ENCODE data around the gene COL1A1.

Gene COL1A1

DNA sequence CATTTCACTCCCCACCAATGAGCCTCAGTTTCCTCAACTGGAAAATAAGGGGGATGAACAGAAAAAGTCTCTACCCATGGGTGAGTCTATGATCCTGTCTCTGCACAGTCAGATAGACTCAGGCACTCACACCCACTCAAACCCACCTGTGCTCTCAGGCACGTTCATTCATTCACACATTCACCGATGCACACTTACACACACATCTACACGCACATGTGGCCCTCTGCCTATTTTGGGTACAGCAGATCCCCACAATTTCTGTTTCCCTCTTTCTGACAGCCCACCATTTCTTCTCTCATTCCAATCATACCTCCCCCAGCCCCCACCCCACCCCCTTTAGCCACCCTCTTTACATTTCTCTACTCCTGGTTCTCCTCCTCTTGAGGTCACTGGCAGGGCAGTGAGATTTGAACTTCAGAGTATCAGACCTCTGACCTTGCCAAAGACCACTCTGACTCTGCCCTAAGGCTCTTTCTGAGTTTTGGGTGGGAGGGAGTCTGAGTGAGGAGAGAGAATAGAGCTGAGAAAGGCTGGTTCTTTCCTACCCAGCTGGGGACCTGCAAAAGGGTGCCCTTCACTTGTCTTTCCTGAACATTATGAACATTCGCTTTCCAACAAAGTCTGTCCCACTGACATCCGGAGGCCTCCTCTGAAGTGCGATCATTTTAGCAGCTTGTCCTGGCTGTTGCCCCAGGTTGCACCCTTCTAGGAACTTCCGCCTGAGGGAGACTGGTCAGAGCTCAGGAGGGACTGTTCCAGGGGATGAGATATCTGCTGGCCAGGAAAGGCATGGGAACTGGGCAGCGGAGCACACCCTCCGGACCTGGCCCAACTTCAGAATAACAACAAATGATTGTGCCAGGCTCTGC lies 10.1 kb upstream of the COL1A1 start:
- no peak overlapping the region for H3K4me3 ChIP-seq

DNA sequence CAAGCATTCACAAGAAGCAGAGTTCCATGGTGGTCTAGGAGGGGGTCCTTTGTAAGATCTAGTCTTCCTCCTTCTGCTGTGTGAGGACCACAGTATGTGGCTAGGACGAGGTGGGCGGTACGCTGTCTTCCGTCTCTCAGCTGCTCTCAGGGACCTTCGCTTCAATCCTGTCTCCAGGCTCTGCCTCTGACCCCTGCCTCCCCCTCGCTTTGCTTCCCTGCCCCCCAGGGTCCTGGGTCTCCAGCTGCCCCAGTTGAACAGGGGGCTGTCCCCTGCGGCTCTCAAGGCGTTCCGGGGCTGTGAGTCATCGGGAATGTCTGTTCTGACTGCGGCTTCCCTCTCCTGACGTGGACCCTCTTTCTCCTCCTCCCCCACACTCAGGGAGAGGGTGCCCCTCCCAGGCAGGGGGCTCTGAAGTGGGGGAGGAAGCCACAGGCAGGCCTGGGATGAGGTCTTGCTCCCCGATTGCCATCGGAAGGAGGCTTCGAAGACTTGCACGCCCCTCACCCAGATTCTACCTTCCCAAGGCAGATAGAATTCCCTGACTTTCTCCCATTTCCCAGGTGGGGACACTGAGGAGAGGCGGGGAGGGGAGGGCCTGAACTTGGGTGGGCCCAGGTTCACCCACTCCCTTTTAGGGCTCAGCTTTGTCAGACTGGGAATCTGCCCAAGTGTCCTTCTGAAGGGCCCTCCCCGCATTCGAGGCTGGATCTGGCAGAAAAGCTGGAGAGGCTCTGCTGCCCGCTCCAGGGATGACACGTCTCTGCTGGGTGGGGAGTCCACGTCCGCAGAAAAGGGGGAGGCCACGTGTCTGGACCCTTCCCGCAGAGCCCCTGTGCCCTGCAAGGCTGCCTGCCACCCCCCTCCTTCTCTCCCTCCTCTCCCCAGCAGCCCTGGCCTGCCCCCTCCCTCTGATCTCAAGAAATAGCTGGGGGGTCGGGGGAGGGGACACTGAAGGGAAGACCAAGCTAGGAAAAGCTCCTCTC lies 9.1 kb upstream of the COL1A1 start:
- no peaks in the 10 kb centered on the region for H3K36me3 ChIP-seq (ENCODE audit: insufficient read depth, low read length)
- no peak for DNase-seq (ENCODE audit: low read depth, low spot score)
- no peaks in the 10 kb centered on the region for H3K9me3 ChIP-seq (ENCODE audit: low read depth, low read length)
- H3K9ac ChIP-seq (ENCODE audit: insufficient read length), result no peak overlapping the region
- TF ChIP-seq EZH2 (IDR thresholded peaks at IDR 0.05), result no peak
- TF ChIP-seq FOXP2 (optimal IDR thresholded peaks at IDR 0.05; ENCODE audit: control extremely low read depth, extremely low read length, insufficient read depth), result no peak
- no peak for TF ChIP-seq POLR2AphosphoS5 (IDR thresholded peaks at IDR 0.05; ENCODE audit: borderline replicate concordance, low read depth, low read length)
- H3K4me3 ChIP-seq, result no peak overlapping the region
- H3K27ac ChIP-seq, result no peak overlapping the region

More for the DNA sequence above, 10.1 kb upstream of the COL1A1 start:
- Histone ChIP-seq H3K9me3 (ENCODE audit: low read depth, low read length) (no peaks in the 10 kb centered on the region), H3K27ac (no peak overlapping the region), H3K36me3 (ENCODE audit: insufficient read depth, low read length) (no peaks in the 10 kb centered on the region), H3K9ac (ENCODE audit: insufficient read length) (no peak overlapping the region)
- no peak for TF ChIP-seq EZH2 (IDR thresholded peaks at IDR 0.05)
- TF ChIP-seq POLR2AphosphoS5 (IDR thresholded peaks at IDR 0.05; ENCODE audit: borderline replicate concordance, low read depth, low read length), result no peak
- TF ChIP-seq FOXP2 (optimal IDR thresholded peaks at IDR 0.05; ENCODE audit: control extremely low read depth, extremely low read length, insufficient read depth), result no peak
- DNase-seq (ENCODE audit: low read depth, low spot score), result no peak

DNA sequence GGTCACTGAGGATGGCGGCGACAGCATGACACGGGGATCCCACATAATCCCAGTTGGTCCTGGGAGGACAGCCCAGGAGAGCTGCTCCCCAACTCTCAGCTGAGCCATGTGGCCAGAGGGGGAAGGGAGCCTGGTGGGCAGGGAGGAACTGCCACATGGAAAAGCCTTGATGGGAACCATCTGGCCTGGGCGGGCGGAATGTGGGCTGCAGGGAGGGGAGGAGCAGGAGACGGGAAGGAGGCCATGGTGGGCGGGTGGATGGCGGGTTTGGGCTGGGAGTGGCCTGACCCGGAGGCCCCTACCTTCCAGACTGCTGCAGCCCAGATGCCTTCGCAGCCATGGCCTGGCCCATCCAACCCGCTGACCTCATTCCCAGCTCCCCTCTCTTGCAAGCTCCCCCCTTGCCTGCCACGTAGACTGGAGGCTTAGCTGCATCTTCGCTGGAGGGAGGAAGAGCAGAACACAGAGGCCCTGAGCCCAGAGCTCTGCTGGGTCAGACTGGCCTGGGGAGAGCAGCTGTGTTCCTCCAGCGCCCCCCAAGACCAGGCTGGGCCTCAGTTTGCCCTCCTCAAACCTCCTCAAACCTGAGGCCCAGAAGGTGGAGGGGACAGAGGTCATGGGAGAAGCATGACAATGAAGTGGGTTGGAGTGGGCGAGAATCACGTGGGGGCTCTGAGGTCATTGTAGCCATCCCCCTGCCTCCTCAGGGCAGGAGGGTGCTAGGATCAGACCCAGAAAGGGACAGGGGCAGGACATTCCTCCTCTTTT lies 8.2 kb upstream of the COL1A1 start:
- no peak overlapping the region for H3K4me3 ChIP-seq
- H3K27ac ChIP-seq, result 0 out of 2 replicates have a peak overlapping the region, but pooled peaks have one; percentile 32
- H3K9me3 ChIP-seq (ENCODE audit: low read depth, low read length), result no peaks in the 10 kb centered on the region
- H3K36me3 ChIP-seq (ENCODE audit: insufficient read depth, low read length), result no peaks in the 10 kb centered on the region
- TF ChIP-seq POLR2AphosphoS5 (IDR thresholded peaks at IDR 0.05; ENCODE audit: borderline replicate concordance, low read depth, low read length) (no peak), EZH2 (IDR thresholded peaks at IDR 0.05) (no peak), FOXP2 (optimal IDR thresholded peaks at IDR 0.05; ENCODE audit: control extremely low read depth, extremely low read length, insufficient read depth) (no peak)
- DNase-seq (ENCODE audit: low read depth, low spot score), result no peak
- H3K9ac ChIP-seq (ENCODE audit: insufficient read length), result no peak overlapping the region

DNA sequence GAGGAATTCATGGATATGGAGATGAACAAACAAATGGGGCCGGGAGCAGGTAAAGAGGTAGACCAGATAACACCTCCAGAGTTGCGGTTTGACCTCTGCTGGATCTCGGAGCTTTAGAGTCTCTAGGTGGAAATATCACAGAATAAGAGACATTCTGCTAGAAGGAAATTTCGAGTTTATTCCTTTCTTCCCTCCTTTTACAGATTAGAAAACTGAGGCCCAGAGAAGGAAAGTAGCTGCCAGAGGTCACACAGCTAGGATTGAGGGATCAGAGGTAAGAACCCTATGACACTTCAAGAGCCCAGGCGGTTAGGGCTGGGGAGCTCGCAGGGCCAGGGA lies 7.7 kb upstream of the COL1A1 start:
- Histone ChIP-seq H3K4me3 (no peak overlapping the region), H3K36me3 (ENCODE audit: insufficient read depth, low read length) (no peaks in the 10 kb centered on the region), H3K27ac (0 out of 2 replicates have a peak overlapping the region, but pooled peaks have one; percentile 32), H3K9ac (ENCODE audit: insufficient read length) (no peak overlapping the region), H3K9me3 (ENCODE audit: low read depth, low read length) (no peaks in the 10 kb centered on the region)
- no peak for TF ChIP-seq POLR2AphosphoS5 (IDR thresholded peaks at IDR 0.05; ENCODE audit: borderline replicate concordance, low read depth, low read length)
- no peak for TF ChIP-seq FOXP2 (optimal IDR thresholded peaks at IDR 0.05; ENCODE audit: control extremely low read depth, extremely low read length, insufficient read depth)
- TF ChIP-seq EZH2 (IDR thresholded peaks at IDR 0.05), result no peak
- no peak for DNase-seq (ENCODE audit: low read depth, low spot score)

DNA sequence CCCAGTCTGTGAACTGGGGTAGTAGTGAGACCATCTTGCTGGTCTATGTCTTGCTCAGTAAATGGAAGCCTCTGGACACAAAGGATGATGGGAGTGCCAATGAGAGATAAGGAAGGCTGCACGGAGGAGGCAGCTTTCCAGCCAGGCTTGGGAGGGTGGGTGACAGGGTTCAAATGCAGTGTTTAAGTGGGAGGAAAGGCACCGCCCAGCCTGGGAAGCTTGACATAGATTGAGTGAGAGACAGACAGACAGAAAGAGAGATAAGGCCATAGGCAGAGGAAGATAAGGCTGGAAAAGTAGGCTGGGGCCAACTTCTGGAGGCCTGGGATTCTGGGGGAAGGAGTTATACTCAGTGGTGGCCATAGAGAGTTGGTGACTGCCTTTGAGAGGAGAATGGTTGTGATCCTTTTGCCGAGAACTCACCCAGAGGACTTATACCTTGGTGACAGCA lies 7.2 kb upstream of the COL1A1 start:
- TF ChIP-seq POLR2AphosphoS5 (IDR thresholded peaks at IDR 0.05; ENCODE audit: borderline replicate concordance, low read depth, low read length) (no peak), EZH2 (IDR thresholded peaks at IDR 0.05) (no peak), FOXP2 (optimal IDR thresholded peaks at IDR 0.05; ENCODE audit: control extremely low read depth, extremely low read length, insufficient read depth) (no peak)
- DNase-seq (ENCODE audit: low read depth, low spot score), result no peak
- Histone ChIP-seq H3K9ac (ENCODE audit: insufficient read length) (no peak overlapping the region), H3K27ac (no peak overlapping the region), H3K36me3 (ENCODE audit: insufficient read depth, low read length) (no peaks in the 10 kb centered on the region), H3K4me3 (no peak overlapping the region), H3K9me3 (ENCODE audit: low read depth, low read length) (no peaks in the 10 kb centered on the region)

DNA sequence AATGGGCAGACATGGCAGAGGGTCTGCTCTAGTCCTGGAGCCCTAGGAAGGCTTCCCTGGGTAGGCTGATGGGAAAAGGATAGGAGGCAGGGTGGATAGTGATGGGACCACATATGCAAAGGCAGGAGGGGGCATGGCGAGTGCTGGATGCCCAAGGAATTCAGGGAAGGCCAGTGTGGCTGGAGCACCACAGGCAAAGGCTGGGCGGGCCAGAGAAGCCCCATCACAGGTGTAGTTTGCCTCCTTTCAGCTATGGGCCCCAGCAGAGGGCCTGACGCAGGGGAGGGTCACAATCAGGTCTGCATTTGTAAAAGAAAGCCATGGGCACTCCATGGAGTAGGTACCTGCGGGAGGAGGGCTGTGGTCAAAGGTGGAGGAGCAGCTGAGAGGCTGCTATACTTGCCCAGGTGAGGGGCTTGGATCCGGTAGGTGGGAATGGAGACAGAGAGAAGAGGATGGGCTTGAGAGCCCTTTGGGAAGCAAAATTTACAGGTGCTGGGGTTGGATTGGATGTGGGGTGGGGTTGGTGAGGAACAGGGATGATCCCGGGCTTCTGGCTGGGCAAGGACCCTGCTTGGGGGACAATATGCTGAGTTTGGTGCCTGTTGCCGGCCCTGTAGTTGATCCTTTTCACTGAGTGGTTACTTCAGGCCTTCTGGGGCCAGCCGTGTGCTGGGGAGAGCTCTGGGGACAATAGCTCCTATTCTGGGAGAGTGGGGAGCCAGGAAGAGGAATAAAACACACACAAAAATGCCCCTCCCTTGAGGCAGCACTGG lies 6.5 kb upstream of the COL1A1 start:
- Histone ChIP-seq H3K9me3 (ENCODE audit: low read depth, low read length) (no peaks in the 10 kb centered on the region), H3K4me3 (no peak overlapping the region), H3K27ac (no peak overlapping the region), H3K36me3 (ENCODE audit: insufficient read depth, low read length) (no peaks in the 10 kb centered on the region), H3K9ac (ENCODE audit: insufficient read length) (no peak overlapping the region)
- TF ChIP-seq POLR2AphosphoS5 (IDR thresholded peaks at IDR 0.05; ENCODE audit: borderline replicate concordance, low read depth, low read length) (no peak), EZH2 (IDR thresholded peaks at IDR 0.05) (no peak), FOXP2 (optimal IDR thresholded peaks at IDR 0.05; ENCODE audit: control extremely low read depth, extremely low read length, insufficient read depth) (no peak)
- DNase-seq (ENCODE audit: low read depth, low spot score), result no peak

DNA sequence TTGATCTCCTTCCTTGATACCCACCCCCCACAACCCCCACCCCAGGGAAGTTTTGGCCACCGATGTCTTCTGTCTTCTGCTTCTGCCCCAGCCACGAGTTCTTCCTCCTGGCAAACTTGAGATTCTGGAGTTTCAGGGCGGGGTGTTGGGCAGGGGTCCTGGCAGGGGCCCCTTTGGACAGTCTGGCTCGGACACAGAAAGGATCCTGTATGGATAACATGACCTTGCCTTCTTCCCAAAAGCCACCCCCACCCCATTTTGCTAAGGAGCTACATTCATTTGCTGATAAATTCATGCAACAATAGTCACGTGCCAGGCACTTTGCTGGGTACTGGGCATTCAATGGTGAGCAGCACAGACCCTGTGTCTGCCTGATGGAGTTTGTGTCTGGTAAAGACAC lies 5.9 kb upstream of the COL1A1 start:
- no peak overlapping the region for H3K4me3 ChIP-seq
- TF ChIP-seq POLR2AphosphoS5 (IDR thresholded peaks at IDR 0.05; ENCODE audit: borderline replicate concordance, low read depth, low read length) (no peak), FOXP2 (optimal IDR thresholded peaks at IDR 0.05; ENCODE audit: control extremely low read depth, extremely low read length, insufficient read depth) (no peak), EZH2 (IDR thresholded peaks at IDR 0.05) (no peak)
- no peak overlapping the region for H3K27ac ChIP-seq
- DNase-seq (ENCODE audit: low read depth, low spot score), result no peak
- H3K9me3 ChIP-seq (ENCODE audit: low read depth, low read length), result no peaks in the 10 kb centered on the region
- no peak overlapping the region for H3K9ac ChIP-seq (ENCODE audit: insufficient read length)
- H3K36me3 ChIP-seq (ENCODE audit: insufficient read depth, low read length), result no peaks in the 10 kb centered on the region
